ENCODE data around the gene COPG2.
"Not testable (repeated sequence)": the region's sequence is repeated elsewhere in the genome, so short reads cannot be mapped to it uniquely, and the experiment has no call there.

COPG2 gene

GRCh38 chr7:130668258-130669084 lies at the start of gene COPG2:
Gene COPG2 (minus strand): TSS chr7:130668748. CDS start chr7:130668668, 80 bp downstream.
- peak; percentile 46 to 72 for DNase-seq (ENCODE audit: low read depth in 1 of 2, low spot score in 1 of 2)

GRCh38 chr7:130712416-130712815 lies 43.9 kb upstream of the COPG2 start:
- DNase-seq (ENCODE audit: low read depth in 1 of 2, low spot score in 1 of 2): no peak

GRCh38 chr7:130708766-130709165 lies 40.2 kb upstream of the COPG2 start:
- DNase-seq (ENCODE audit: low read depth in 1 of 2, low spot score in 1 of 2): no peak

- no peak for DNase-seq (ENCODE audit: low read depth in 1 of 2, low spot score in 1 of 2)
These were observed 39.5 kb upstream of the COPG2 start for GRCh38 chr7:130708001-130708400.

GRCh38 chr7:130703851-130704250 lies 35.3 kb upstream of the COPG2 start:
- DNase-seq (ENCODE audit: low read depth in 1 of 2, low spot score in 1 of 2): no peak

- no peak for DNase-seq (ENCODE audit: low read depth in 1 of 2, low spot score in 1 of 2)
These were observed 33.1 kb upstream of the COPG2 start for GRCh38 chr7:130701650-130702049.

GRCh38 chr7:130700760-130701159 lies 32.2 kb upstream of the COPG2 start:
- DNase-seq (ENCODE audit: low read depth in 1 of 2, low spot score in 1 of 2): no peak

GRCh38 chr7:130699686-130700085 lies 31.1 kb upstream of the COPG2 start:
- no peak for DNase-seq (ENCODE audit: low read depth in 1 of 2, low spot score in 1 of 2)

GRCh38 chr7:130697820-130698219 lies 29.3 kb upstream of the COPG2 start:
- DNase-seq (ENCODE audit: low read depth in 1 of 2, low spot score in 1 of 2): no peak

- no peak for DNase-seq (ENCODE audit: low read depth in 1 of 2, low spot score in 1 of 2)
These were observed 27.3 kb upstream of the COPG2 start for GRCh38 chr7:130695840-130696239.

GRCh38 chr7:130692396-130692795 lies 23.8 kb upstream of the COPG2 start:
- DNase-seq (ENCODE audit: low read depth in 1 of 2, low spot score in 1 of 2): not testable (repeated sequence)

- DNase-seq (ENCODE audit: low read depth in 1 of 2, low spot score in 1 of 2): no peak
These were observed 21.1 kb upstream of the COPG2 start for GRCh38 chr7:130689683-130690082.

- no peak for DNase-seq (ENCODE audit: low read depth in 1 of 2, low spot score in 1 of 2)
These were observed 14.5 kb upstream of the COPG2 start for GRCh38 chr7:130683026-130683425.

GRCh38 chr7:130674456-130674855 lies 5.9 kb upstream of the COPG2 start:
- DNase-seq (ENCODE audit: low read depth in 1 of 2, low spot score in 1 of 2): no peak

- DNase-seq (ENCODE audit: low read depth in 1 of 2, low spot score in 1 of 2): no peak
These were observed 4.5 kb upstream of the COPG2 start for GRCh38 chr7:130673066-130673465.

- DNase-seq (ENCODE audit: low read depth in 1 of 2, low spot score in 1 of 2): no peak
These were observed 3.6 kb upstream of the COPG2 start for GRCh38 chr7:130672146-130672545.

- no peak for DNase-seq (ENCODE audit: low read depth in 1 of 2, low spot score in 1 of 2)
These were observed 645 bp upstream of the COPG2 start for GRCh38 chr7:130669085-130669700.

GRCh38 chr7:130667593-130668257 lies 823 bp downstream of the COPG2 start:
- no peak for DNase-seq (ENCODE audit: low read depth in 1 of 2, low spot score in 1 of 2)

- no peak for DNase-seq (ENCODE audit: low read depth in 1 of 2, low spot score in 1 of 2)
These were observed 6.1 kb downstream of the COPG2 start for GRCh38 chr7:130662426-130662825.

- no peak for DNase-seq (ENCODE audit: low read depth in 1 of 2, low spot score in 1 of 2)
These were observed 13.3 kb downstream of the COPG2 start for GRCh38 chr7:130655286-130655685.

GRCh38 chr7:130654850-130655249 lies 13.7 kb downstream of the COPG2 start:
- DNase-seq (ENCODE audit: low read depth in 1 of 2, low spot score in 1 of 2): no peak

- DNase-seq (ENCODE audit: low read depth in 1 of 2, low spot score in 1 of 2): no peak
These were observed 17.9 kb downstream of the COPG2 start for GRCh38 chr7:130650611-130651120.

Measured in stimulated activated CD4-positive, alpha-beta T cell treated with anti-CD3 and anti-CD28 coated beads, Interleukin-15, amount 100 ng/mL, for 1 hour (primary cell).